T-helper 22 cell (primary cell): ENCODE data around the gene CTTNBP2.

Source experiments
- DNase-seq: peaks from one replicate; pipeline ENCODE4 v3.0.0-alpha.2; 2020; ENCODE audit warnings: low read depth

CTTNBP2 gene

GRCh38 chr7:117790251-117790650, 83.0 kb downstream of the CTTNBP2 start:
- DNase-seq, result no peak

- no peak for DNase-seq
Measured at GRCh38 chr7:117785431-117785830, 87.8 kb downstream of the CTTNBP2 start.

GRCh38 chr7:117784315-117784714, 88.9 kb downstream of the CTTNBP2 start:
- DNase-seq, result no peak

- DNase-seq, result no peak
Measured at GRCh38 chr7:117782761-117783160, 90.5 kb downstream of the CTTNBP2 start.

GRCh38 chr7:117781707-117782106, 91.5 kb downstream of the CTTNBP2 start:
- no peak for DNase-seq

- no peak for DNase-seq
Measured at GRCh38 chr7:117780832-117781231, 92.4 kb downstream of the CTTNBP2 start.

GRCh38 chr7:117777335-117778142, 95.7 kb downstream of the CTTNBP2 start:
- DNase-seq, result no peak

GRCh38 chr7:117776224-117776623, 97.0 kb downstream of the CTTNBP2 start:
- no peak for DNase-seq

- DNase-seq, result no peak
Measured at GRCh38 chr7:117775801-117776200, 97.4 kb downstream of the CTTNBP2 start.

- DNase-seq, result no peak
Measured at GRCh38 chr7:117774943-117775342, 98.3 kb downstream of the CTTNBP2 start.

- no peak for DNase-seq
Measured at GRCh38 chr7:117772421-117772820, 100.8 kb downstream of the CTTNBP2 start.

GRCh38 chr7:117771756-117772155, 101.5 kb downstream of the CTTNBP2 start:
- DNase-seq, result no peak

- no peak for DNase-seq
Measured at GRCh38 chr7:117769085-117769484, 104.2 kb downstream of the CTTNBP2 start.

- no peak for DNase-seq
Measured at GRCh38 chr7:117767951-117768350, 105.3 kb downstream of the CTTNBP2 start.

GRCh38 chr7:117766913-117767312, 106.3 kb downstream of the CTTNBP2 start:
- no peak for DNase-seq

GRCh38 chr7:117764031-117764430, 109.2 kb downstream of the CTTNBP2 start:
- DNase-seq, result no peak

GRCh38 chr7:117762055-117762454, 111.2 kb downstream of the CTTNBP2 start:
- DNase-seq, result no peak

GRCh38 chr7:117759950-117760640, 113.1 kb downstream of the CTTNBP2 start:
- no peak for DNase-seq

GRCh38 chr7:117757440-117757839, 115.8 kb downstream of the CTTNBP2 start:
- no peak for DNase-seq

- DNase-seq, result no peak
Measured at GRCh38 chr7:117756586-117757085, 116.6 kb downstream of the CTTNBP2 start.

- DNase-seq, result no peak
Measured at GRCh38 chr7:117755136-117755535, 118.1 kb downstream of the CTTNBP2 start.

- no peak for DNase-seq
Measured at GRCh38 chr7:117751775-117752174, 121.5 kb downstream of the CTTNBP2 start.
